Measurements from ENCODE around the gene RPF1.

GRCh38 chr1:84476225-84476624 is 2.8 kb upstream of the RPF1 start:
- TF ChIP-seq CSDC2 (CRISPR knock-in tag; IDR thresholded peaks at IDR 0.05) (no peak), ZNF70 (CRISPR knock-in tag; IDR thresholded peaks at IDR 0.05) (no peak), ISL1 (CRISPR knock-in tag; IDR thresholded peaks at IDR 0.05) (no peak), ZFP3 (CRISPR knock-in tag; IDR thresholded peaks at IDR 0.05) (no peak), POU6F1 (CRISPR knock-in tag; IDR thresholded peaks at IDR 0.05; ENCODE audit: borderline replicate concordance, low read depth) (no peak)
